ENCODE data around the gene SON.

DNA sequence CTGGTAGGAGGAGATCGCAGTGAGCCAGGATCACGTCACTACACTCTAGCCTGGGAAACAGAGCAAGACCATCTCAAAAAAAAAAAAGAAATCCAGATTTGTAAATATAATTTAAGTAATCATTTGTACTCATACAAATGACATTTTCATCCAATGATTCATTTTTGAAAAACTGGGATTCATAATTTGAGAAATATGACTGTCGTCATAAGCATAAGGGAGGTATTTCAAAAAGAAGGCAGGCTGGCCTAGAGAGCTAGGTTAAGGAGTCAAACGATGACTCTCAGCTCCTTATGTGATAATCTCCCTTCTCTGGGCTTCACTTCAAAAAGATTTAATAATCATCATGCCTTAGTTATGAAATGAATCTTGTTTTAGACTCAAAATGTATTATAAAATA lies 3.2 kb upstream of the SON start:
- TF ChIP-seq EP300 (IDR thresholded peaks at IDR 0.05), result no peak
- TF ChIP-seq CTCF (IDR thresholded peaks at IDR 0.05), result no peak
- no peak for TF ChIP-seq POLR2A (IDR thresholded peaks at IDR 0.05)
- TF ChIP-seq POLR2AphosphoS5 (IDR thresholded peaks at IDR 0.05), result no peak
